ENCODE measurements around the gene BUD13.

BUD13 gene

DNA sequence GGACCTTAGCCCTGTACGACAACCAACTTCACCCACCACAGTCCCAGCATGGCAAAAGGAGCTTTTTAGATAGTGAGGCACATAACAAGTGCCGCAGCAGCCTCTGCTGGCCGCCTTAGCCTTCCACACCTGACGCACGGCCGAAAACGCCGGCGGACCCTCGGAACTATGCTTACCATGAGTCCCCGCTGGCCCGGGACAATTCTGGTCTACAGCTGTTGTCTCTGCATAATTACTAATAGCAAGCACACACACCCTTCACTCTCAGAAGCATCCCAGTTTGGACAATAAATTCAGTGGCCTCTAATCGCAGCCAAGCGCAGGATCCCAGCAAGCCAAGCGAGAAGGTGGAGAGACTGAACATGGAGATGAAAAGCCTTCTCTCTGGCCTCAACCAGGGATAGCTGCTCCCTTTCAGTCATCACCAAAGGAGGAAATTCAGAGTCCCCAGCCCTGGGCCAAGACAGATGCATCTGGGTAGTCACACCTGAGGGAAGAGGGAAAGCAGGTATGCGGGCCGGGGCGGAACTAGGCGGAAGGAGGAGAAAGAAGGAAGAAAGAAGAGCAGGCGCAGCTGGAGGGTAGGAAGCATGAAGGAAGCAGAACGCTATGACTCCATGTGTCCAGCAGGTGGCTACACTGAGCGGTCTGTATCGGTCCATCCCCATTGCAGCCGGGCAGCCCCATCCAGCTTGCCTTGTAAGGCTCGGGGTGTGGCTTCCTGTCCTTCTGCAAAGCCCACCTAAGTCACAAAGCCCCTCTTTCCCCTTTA is 40.3 kb downstream of the BUD13 start:
- Histone ChIP-seq H3K36me3 (no peaks in the 10 kb centered on the region), H3K27ac (no peak overlapping the region), H3K27me3 (peaks cover 11% of the 10 kb centered on the region), H3K9me3 (no peaks in the 10 kb centered on the region), H3K4me1 (ENCODE audit: control insufficient read depth in 1 of 2, insufficient read depth in 1 of 2, low read depth in 1 of 2, low read length in 1 of 2) (no peaks in the 10 kb centered on the region), H3K4me3 (ENCODE audit: low read depth in 1 of 2, low read length in 1 of 2) (no peak overlapping the region)
- TF ChIP-seq, protein P1, sequence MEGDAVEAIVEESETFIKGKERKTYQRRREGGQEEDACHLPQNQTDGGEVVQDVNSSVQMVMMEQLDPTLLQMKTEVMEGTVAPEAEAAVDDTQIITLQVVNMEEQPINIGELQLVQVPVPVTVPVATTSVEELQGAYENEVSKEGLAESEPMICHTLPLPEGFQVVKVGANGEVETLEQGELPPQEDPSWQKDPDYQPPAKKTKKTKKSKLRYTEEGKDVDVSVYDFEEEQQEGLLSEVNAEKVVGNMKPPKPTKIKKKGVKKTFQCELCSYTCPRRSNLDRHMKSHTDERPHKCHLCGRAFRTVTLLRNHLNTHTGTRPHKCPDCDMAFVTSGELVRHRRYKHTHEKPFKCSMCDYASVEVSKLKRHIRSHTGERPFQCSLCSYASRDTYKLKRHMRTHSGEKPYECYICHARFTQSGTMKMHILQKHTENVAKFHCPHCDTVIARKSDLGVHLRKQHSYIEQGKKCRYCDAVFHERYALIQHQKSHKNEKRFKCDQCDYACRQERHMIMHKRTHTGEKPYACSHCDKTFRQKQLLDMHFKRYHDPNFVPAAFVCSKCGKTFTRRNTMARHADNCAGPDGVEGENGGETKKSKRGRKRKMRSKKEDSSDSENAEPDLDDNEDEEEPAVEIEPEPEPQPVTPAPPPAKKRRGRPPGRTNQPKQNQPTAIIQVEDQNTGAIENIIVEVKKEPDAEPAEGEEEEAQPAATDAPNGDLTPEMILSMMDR (IDR thresholded peaks at IDR 0.05): peak; percentile 68

DNA sequence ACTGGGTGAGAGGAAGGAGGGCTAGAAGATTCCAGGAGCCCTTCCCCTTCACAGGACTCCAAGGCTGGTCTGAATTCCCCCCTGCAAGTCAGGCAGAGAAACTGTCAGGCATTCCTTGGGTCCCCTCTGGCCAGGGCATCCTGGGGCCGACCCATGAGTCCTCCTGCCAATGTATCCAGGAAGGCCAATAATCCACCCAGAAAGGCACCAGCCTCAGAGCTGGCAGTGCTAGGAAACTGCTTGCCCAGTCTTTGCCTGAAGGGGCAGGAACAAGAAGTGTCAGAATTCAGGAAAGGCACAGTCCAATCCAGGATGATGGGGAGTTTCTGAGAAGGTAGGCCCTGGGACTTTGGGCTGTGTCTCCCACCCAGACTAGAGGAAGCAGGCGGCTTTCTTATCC is 41.0 kb downstream of the BUD13 start:
- Histone ChIP-seq H3K4me1 (ENCODE audit: control insufficient read depth in 1 of 2, insufficient read depth in 1 of 2, low read depth in 1 of 2, low read length in 1 of 2) (no peaks in the 10 kb centered on the region), H3K27me3 (peaks cover 17% of the 10 kb centered on the region), H3K27ac (no peak overlapping the region), H3K36me3 (no peaks in the 10 kb centered on the region), H3K4me3 (ENCODE audit: low read depth in 1 of 2, low read length in 1 of 2) (no peak overlapping the region), H3K9me3 (no peaks in the 10 kb centered on the region)
- TF ChIP-seq, protein P1 (IDR thresholded peaks at IDR 0.05): no peak

DNA sequence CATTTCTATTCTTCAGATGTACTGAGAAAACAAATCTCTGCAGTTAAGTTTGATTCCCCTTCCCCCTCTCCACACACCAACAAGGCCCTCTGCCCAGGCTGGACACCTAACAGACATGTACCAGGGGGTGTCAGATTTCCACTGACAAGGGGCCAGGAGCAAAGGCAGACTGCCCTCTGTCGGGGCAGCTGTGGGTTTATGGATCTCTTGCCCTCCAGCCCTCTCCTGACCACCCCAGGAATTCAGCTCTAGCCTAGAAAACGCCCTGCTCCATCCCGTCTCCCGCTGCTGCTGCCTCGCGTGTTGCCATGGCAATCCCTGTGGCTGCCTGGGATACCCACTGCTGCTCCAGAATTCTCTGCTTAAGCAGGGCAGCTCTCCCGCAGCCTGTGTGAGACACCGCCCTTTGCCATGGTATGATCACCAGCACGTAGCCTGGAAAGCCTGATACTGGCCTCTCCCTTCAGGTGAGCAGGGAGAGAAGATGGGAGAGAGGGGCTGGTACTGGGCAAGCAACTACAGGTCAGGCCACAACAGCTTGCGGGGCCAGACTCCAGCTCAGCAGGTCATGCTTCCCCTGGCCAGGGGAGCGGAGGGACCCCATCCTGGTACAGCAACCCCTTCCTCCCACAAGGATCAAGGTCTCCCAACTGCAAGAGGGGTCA is 41.6 kb downstream of the BUD13 start:
- TF ChIP-seq, protein P1 (IDR thresholded peaks at IDR 0.05): no peak
- Histone ChIP-seq H3K27ac (no peak overlapping the region), H3K27me3 (peaks cover 21% of the 10 kb centered on the region), H3K9me3 (no peaks in the 10 kb centered on the region), H3K36me3 (no peaks in the 10 kb centered on the region), H3K4me1 (ENCODE audit: control insufficient read depth in 1 of 2, insufficient read depth in 1 of 2, low read depth in 1 of 2, low read length in 1 of 2) (no peaks in the 10 kb centered on the region), H3K4me3 (ENCODE audit: low read depth in 1 of 2, low read length in 1 of 2) (no peak overlapping the region)

DNA sequence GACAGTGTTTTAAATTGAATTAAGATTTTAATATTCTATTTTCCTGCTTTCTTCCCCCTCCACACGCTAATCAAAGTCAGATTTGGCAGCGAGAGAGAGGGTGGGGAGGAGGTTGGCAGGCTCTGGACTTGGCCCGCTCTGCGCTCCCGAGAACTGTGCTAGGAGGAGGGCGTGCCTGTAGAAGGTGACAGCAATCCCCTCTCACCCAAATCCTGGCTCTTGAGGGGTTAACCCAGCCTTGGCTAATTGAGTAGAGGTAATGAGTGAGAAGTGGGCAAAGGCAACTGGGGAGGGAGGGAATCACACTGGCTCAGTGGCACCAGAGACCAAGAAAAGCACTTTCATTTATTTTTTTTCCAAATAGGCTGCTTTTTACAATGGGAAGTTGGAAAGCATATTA is 42.2 kb downstream of the BUD13 start:
- Histone ChIP-seq H3K4me1 (ENCODE audit: control insufficient read depth in 1 of 2, insufficient read depth in 1 of 2, low read depth in 1 of 2, low read length in 1 of 2) (no peaks in the 10 kb centered on the region), H3K27ac (no peak overlapping the region), H3K9me3 (no peaks in the 10 kb centered on the region), H3K36me3 (no peaks in the 10 kb centered on the region), H3K4me3 (ENCODE audit: low read depth in 1 of 2, low read length in 1 of 2) (no peak overlapping the region), H3K27me3 (peaks cover 23% of the 10 kb centered on the region)
- TF ChIP-seq, protein P1 (IDR thresholded peaks at IDR 0.05): no peak

DNA sequence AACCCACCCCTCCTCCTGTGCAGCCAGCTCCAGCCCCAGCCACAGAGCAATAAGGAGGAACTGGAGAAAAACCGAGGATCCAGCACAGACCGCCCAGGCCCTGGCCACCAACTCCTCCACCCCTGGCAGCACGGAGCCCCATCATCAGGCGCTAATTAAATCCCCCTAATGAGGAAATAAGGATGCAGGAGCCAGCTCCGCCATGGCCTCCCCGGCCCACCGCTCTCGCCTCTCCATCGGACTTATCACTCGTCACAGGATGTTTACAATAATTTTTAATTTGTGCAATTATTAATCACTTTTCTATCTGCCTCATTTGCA is 42.6 kb downstream of the BUD13 start:
- no peak overlapping the region for H3K27ac ChIP-seq
- no peak overlapping the region for H3K4me3 ChIP-seq (ENCODE audit: low read depth in 1 of 2, low read length in 1 of 2)
- peaks cover 27% of the 10 kb centered on the region for H3K27me3 ChIP-seq
- no peaks in the 10 kb centered on the region for H3K36me3 ChIP-seq
- H3K4me1 ChIP-seq (ENCODE audit: control insufficient read depth in 1 of 2, insufficient read depth in 1 of 2, low read depth in 1 of 2, low read length in 1 of 2): no peaks in the 10 kb centered on the region
- no peaks in the 10 kb centered on the region for H3K9me3 ChIP-seq
- TF ChIP-seq, protein P1 (IDR thresholded peaks at IDR 0.05): no peak

All from neutrophil (primary cell).